Activated CD8-positive, alpha-beta T cell treated with anti-CD3 and anti-CD28 coated beads for 36 hours (primary cell): ENCODE data around the gene DNM3. TPM values are rescaled to one million over a fixed set of nuclear protein-coding genes. Genes with fewer than 3 reads are reported as not detected.

ENCODE experiments used
- ATAC-seq: fragments of 200-7000 bp; cut with Tn5 transposase; one replicate; pipeline ENCODE4 v1.10.0; 2021; ENCODE audit warnings: mild to moderate bottlenecking, moderate library complexity
- CTCF ChIA-PET: fragments of 350-600 bp; sonication (Branson Sonifier 250); formaldehyde crosslinking; loops from one replicate; lab custom pipeline; 2021; ENCODE audit warnings: antibody characterized with exemption; lab: Charles Lee
- POLR2A ChIA-PET: fragments of 350-600 bp; sonication (Branson Sonifier 250); formaldehyde crosslinking; loops from one replicate; lab custom pipeline; 2021; ENCODE audit warnings: antibody characterized with exemption; lab: Charles Lee
- DNase-seq: peaks from one replicate; pipeline ENCODE4 v3.0.0-alpha.2; 2020
- H3K27ac Mint-ChIP-seq: one replicate; pipeline ENCODE4 v1.8.0; 2021; ENCODE audit warnings: mild to moderate bottlenecking, mixed read lengths
- H3K27me3 Mint-ChIP-seq: one replicate; pipeline ENCODE4 v1.8.0; 2021; ENCODE audit warnings: mixed read lengths
- H3K36me3 Mint-ChIP-seq: one replicate; pipeline ENCODE4 v1.8.0; 2021; ENCODE audit warnings: low read depth, mixed read lengths
- H3K4me1 Mint-ChIP-seq: one replicate; pipeline ENCODE4 v1.8.0; 2021; ENCODE audit warnings: low read depth, mixed read lengths
- H3K4me3 Mint-ChIP-seq: one replicate; pipeline ENCODE4 v1.8.0; 2021; ENCODE audit warnings: mild to moderate bottlenecking, moderate library complexity, mixed read lengths
- H3K9me3 Mint-ChIP-seq: one replicate; pipeline ENCODE4 v1.8.0; 2021; ENCODE audit warnings: mixed read lengths
- CTCF ChIP-seq: fragments of 200-600 bp; IDR thresholded peaks from one replicate; pipeline ENCODE4 v1.8.0; 2022; ENCODE audit warnings: antibody characterized with exemption, mild to moderate bottlenecking
- intact Hi-C: fragments of 100-400 bp; cut with micrococcal nuclease; formaldehyde crosslinking; loops from one replicate; pipeline ENCODE4 v1.10.0; 2022
- total RNA-seq, 2 experiments: library from RNA; stranded (reverse); gene quantifications; one replicate each; pipeline ENCODE4 v1.2.3, GENCODE V29; 2021

The DNM3 gene
- total RNA-seq, 2 experiments from 2014 or later, result 0.58 to 1.1 TPM

GRCh38 chr1:171969226-171969625 is 127.9 kb downstream of the DNM3 start:
- Mint-ChIP-seq H3K36me3 (no peaks in the 10 kb centered on the region), H3K27me3 (no peaks in the 10 kb centered on the region), H3K9me3 (no peaks in the 10 kb centered on the region), H3K4me1 (no peaks in the 10 kb centered on the region), H3K27ac (no peak overlapping the region), H3K4me3 (no peak overlapping the region)
- ChIA-PET POLR2A (no interaction called here), CTCF (interaction anchor here (0.8 to 4.7 kb wide), 4 partner anchors 10 to 324 kb away, joined by 3 to 18 read pairs (median 4); no protein-coding TSS in a partner anchor)
- no peak for ATAC-seq
- TF ChIP-seq CTCF, result no peak
- no peak for DNase-seq
- intact Hi-C loops, result no loop called here

- DNase-seq (no peak), ATAC-seq (no peak)
- POLR2A ChIA-PET, result no interaction called here
- Mint-ChIP-seq H3K9me3 (no peaks in the 10 kb centered on the region), H3K36me3 (no peaks in the 10 kb centered on the region), H3K4me1 (no peaks in the 10 kb centered on the region), H3K27me3 (no peaks in the 10 kb centered on the region), H3K4me3 (no peak overlapping the region), H3K27ac (no peak overlapping the region)
- CTCF ChIA-PET, result interaction anchor here (0.7 to 4.7 kb wide), 3 partner anchors 15 to 325 kb away, joined by 3 to 18 read pairs (median 3); no protein-coding TSS in a partner anchor
- intact Hi-C loops, result no loop called here
- no peak for TF ChIP-seq CTCF
Measured at GRCh38 chr1:171969813-171970212, 128.5 kb downstream of the DNM3 start.

GRCh38 chr1:171972846-171973245 is 131.5 kb downstream of the DNM3 start:
- ATAC-seq, result no peak
- POLR2A ChIA-PET, result no interaction called here
- no peaks in the 10 kb centered on the region for H3K36me3 Mint-ChIP-seq
- intact Hi-C loops, result no loop called here
- H3K4me3 Mint-ChIP-seq, result no peak overlapping the region
- no peaks in the 10 kb centered on the region for H3K4me1 Mint-ChIP-seq
- no peak overlapping the region for H3K27ac Mint-ChIP-seq
- H3K27me3 Mint-ChIP-seq, result no peaks in the 10 kb centered on the region
- H3K9me3 Mint-ChIP-seq, result no peaks in the 10 kb centered on the region
- DNase-seq, result no peak
- no peak for TF ChIP-seq CTCF
- CTCF ChIA-PET, result interaction anchor here (1.1 to 1.5 kb wide), 2 partner anchors 12 to 172 kb away, joined by 3 read pairs; no protein-coding TSS in a partner anchor

- ChIA-PET CTCF (no interaction called here), POLR2A (no interaction called here)
- no peak overlapping the region for H3K4me3 Mint-ChIP-seq
- no peaks in the 10 kb centered on the region for H3K4me1 Mint-ChIP-seq
- no peaks in the 10 kb centered on the region for H3K36me3 Mint-ChIP-seq
- H3K27me3 Mint-ChIP-seq, result no peaks in the 10 kb centered on the region
- no peaks in the 10 kb centered on the region for H3K9me3 Mint-ChIP-seq
- TF ChIP-seq CTCF, result no peak
- no peak overlapping the region for H3K27ac Mint-ChIP-seq
- intact Hi-C loops, result no loop called here
- no peak for DNase-seq
- no peak for ATAC-seq
Measured at GRCh38 chr1:171973421-171973820, 132.1 kb downstream of the DNM3 start.

GRCh38 chr1:171981303-171981702 is 140.0 kb downstream of the DNM3 start:
- TF ChIP-seq CTCF, result no peak
- Mint-ChIP-seq H3K4me3 (no peak overlapping the region), H3K27ac (no peak overlapping the region), H3K36me3 (no peaks in the 10 kb centered on the region), H3K9me3 (no peaks in the 10 kb centered on the region), H3K27me3 (peaks cover 1% of the 10 kb centered on the region), H3K4me1 (no peaks in the 10 kb centered on the region)
- ATAC-seq, result no peak
- ChIA-PET POLR2A (no interaction called here), CTCF (interaction anchor here (0.6 to 6.5 kb wide), 3 partner anchors 21 to 336 kb away, joined by 3 to 137 read pairs (median 7); no protein-coding TSS in a partner anchor)
- intact Hi-C loops, result loop anchor here (5.0 kb wide), 1 partner anchor 334 kb away; no protein-coding TSS in a partner anchor
- DNase-seq, result no peak
